OCI-M2 (cell line): ENCODE results near the gene KIF4B.

Experiments
- DNase-seq: peaks from one replicate; lab custom pipeline; 2025; ENCODE audit not compliant: unreplicated experiment; lab: John Stamatoyannopoulos, UW

KIF4B gene

GRCh38 chr5:155053501-155053900, 39.9 kb downstream of the KIF4B start:
- DNase-seq = no peak

GRCh38 chr5:155056644-155057269, 43.2 kb downstream of the KIF4B start:
- no peak for DNase-seq

GRCh38 chr5:155057626-155058025, 44.1 kb downstream of the KIF4B start:
- DNase-seq = no peak

- no peak for DNase-seq
Observed at GRCh38 chr5:155064580-155064979, 51.0 kb downstream of the KIF4B start.

- DNase-seq = no peak
Observed at GRCh38 chr5:155066886-155067595, 53.5 kb downstream of the KIF4B start.
